Neutrophil (primary cell): ENCODE data around the gene TIMP1.

Source experiments
- H3K27ac ChIP-seq: fragments of 200-600 bp; sonication (generic); 2 replicates; pipeline ENCODE4 v1.5.1; 2016; ENCODE audit warnings: mild to moderate bottlenecking, moderate library complexity
- H3K27me3 ChIP-seq: fragments of 200-600 bp; sonication (generic); 2 replicates; pipeline ENCODE4 v1.6.0; 2016; ENCODE audit warnings: mild to moderate bottlenecking
- H3K36me3 ChIP-seq: fragments of 200-600 bp; sonication (generic); 2 replicates; pipeline ENCODE4 v1.5.1; 2017
- H3K4me1 ChIP-seq, 2 experiments: fragments of 200-600 bp in 1 of 2; sonication (generic) in 1 of 2; 1 replicate in 1 of 2; 2 replicates in 1 of 2; pipeline versions ENCODE4 v1.5.1 to v1.6.1; 2013 to 2016; ENCODE audit warnings: low read depth in 1 of 2, low read length in 1 of 2, mild to moderate bottlenecking in 1 of 2, moderate library complexity in 1 of 2; ENCODE audit not compliant: control insufficient read depth in 1 of 2, insufficient read depth in 1 of 2
- H3K4me3 ChIP-seq, 2 experiments: fragments of 200-600 bp in 1 of 2; sonication (generic) in 1 of 2; 1 replicate in 1 of 2; 2 replicates in 1 of 2; pipeline ENCODE4 v1.5.1; 2013 to 2016; ENCODE audit warnings: low read depth in 1 of 2, low read length in 1 of 2, mild to moderate bottlenecking in 1 of 2, moderate library complexity in 1 of 2
- H3K9me3 ChIP-seq: fragments of 200-600 bp; sonication (generic); 2 replicates; pipeline ENCODE4 v1.5.1; 2016
- TF ChIP-seq, protein P1 (sequence below): fragments of 200-600 bp; sonication (generic); IDR thresholded peaks from 2 replicates; pipeline ENCODE4 v1.5.1; 2016; ENCODE audit warnings: antibody characterized with exemption

TIMP1 gene

DNA sequence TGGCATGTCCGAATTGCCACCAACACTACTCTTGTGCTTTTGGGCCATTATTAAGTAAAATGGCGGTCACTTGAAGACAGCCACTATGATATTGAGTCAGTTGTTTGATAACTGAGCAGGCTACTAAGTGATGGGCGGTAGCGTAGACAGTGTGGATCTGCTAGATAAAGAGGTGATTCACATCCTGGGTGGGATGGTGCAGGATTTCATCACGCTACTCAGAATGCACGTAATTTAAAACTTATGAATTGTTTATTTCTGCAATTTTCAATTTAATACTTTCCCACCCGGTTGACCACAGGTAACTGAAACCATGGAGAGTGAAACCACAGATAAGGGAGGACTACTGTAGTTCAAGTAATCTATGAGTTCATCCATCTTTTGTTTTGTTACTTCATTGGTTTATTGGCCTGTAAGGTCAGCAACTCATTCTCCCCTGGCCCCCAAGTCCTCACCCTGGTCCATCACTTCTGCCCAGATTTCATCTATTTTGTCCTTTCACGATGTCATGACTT is 18.4 kb upstream of the TIMP1 start:
- H3K27ac ChIP-seq, result no peak overlapping the region
- H3K27me3 ChIP-seq, result no peaks in the 10 kb centered on the region
- peaks cover 11 to 14% of the 10 kb centered on the region in 2 experiments for H3K4me1 ChIP-seq
- no peak overlapping the region for H3K4me3 ChIP-seq
- no peaks in the 10 kb centered on the region for H3K9me3 ChIP-seq
- peaks cover 56% of the 10 kb centered on the region for H3K36me3 ChIP-seq
- TF ChIP-seq, protein P1, sequence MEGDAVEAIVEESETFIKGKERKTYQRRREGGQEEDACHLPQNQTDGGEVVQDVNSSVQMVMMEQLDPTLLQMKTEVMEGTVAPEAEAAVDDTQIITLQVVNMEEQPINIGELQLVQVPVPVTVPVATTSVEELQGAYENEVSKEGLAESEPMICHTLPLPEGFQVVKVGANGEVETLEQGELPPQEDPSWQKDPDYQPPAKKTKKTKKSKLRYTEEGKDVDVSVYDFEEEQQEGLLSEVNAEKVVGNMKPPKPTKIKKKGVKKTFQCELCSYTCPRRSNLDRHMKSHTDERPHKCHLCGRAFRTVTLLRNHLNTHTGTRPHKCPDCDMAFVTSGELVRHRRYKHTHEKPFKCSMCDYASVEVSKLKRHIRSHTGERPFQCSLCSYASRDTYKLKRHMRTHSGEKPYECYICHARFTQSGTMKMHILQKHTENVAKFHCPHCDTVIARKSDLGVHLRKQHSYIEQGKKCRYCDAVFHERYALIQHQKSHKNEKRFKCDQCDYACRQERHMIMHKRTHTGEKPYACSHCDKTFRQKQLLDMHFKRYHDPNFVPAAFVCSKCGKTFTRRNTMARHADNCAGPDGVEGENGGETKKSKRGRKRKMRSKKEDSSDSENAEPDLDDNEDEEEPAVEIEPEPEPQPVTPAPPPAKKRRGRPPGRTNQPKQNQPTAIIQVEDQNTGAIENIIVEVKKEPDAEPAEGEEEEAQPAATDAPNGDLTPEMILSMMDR, result no peak

DNA sequence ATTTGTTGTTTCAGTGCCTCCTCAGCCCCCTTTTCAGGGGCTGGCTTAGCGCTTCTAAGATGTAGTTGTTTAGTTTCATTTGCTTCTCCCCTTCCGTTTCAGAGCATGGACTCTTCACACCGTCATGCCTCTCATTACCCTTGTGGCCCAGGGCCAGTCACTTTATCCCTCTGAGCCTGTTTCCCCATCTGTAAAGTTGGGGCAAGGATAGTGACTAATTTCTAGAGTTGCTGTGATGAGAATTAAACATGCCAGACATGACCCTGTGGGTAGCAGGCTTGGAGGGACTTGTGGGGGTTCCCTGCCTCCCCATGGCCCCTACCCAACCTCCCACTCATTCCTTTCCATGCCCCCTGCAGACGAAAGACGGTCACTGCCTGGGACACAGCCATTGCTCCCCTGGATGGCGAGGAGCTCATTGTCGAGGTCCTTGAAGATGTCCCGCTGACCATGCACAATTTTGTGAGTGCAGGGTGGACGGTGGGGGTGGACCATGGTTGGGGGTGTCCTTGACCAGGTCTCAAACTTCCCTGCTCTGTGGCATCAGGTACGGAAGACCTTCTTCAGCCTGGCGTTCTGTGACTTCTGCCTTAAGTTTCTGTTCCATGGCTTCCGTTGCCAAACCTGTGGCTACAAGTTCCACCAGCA is 17.7 kb upstream of the TIMP1 start:
- Histone ChIP-seq H3K4me3 (no peak overlapping the region), H3K27ac (peak overlapping the region; percentile 5), H3K9me3 (no peaks in the 10 kb centered on the region), H3K4me1 (peaks cover 11 to 14% of the 10 kb centered on the region in 2 experiments), H3K36me3 (peaks cover 63% of the 10 kb centered on the region), H3K27me3 (no peaks in the 10 kb centered on the region)
- TF ChIP-seq, protein P1, result no peak

DNA sequence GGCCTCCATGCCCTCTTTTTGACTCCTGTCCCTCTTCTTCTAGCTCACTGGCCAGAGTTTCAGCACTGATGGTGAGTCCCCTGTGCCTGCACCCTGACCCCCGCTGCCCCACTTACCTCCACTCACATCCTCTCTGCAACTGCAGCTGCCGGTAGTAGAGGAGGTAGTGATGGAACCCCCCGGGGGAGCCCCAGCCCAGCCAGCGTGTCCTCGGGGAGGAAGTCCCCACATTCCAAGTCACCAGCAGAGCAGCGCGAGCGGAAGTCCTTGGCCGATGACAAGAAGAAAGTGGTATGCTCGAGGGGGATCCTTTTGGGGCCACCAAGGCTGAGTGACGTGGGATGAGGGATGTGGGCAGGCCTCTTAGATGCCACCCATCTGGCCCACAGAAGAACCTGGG is 15.4 kb upstream of the TIMP1 start:
- TF ChIP-seq, protein P1, result no peak
- no peaks in the 10 kb centered on the region for H3K9me3 ChIP-seq
- H3K4me3 ChIP-seq, result no peak overlapping the region
- H3K27me3 ChIP-seq, result no peaks in the 10 kb centered on the region
- peaks cover 3 to 10% of the 10 kb centered on the region in 2 experiments for H3K4me1 ChIP-seq
- peaks cover 86% of the 10 kb centered on the region for H3K36me3 ChIP-seq
- no peak overlapping the region for H3K27ac ChIP-seq

DNA sequence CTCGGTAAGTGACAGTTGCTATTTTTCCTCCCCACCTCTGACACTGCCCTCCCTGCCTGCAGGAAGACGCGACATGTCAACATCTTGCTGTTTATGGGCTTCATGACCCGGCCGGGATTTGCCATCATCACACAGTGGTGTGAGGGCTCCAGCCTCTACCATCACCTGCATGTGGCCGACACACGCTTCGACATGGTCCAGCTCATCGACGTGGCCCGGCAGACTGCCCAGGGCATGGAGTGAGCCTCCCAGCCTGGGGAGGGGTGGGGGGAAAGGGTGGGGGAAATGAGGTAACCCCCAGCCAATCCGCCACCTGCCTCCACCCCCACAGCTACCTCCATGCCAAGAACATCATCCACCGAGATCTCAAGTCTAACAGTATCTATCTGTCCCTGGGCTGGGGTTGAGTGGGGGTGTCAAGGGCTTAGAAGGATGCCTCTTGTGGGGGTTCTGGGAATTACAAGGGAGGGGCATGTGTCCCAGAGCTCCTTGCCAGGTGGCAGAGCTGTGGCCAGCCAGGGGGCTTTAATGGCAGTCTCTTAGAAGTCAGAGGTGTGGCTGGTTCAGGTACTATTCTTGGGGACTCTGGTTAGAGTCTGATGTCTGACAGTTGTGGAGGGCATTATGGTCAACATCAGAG is 13.5 kb upstream of the TIMP1 start:
- TF ChIP-seq, protein P1, result peak; percentile 44
- Histone ChIP-seq H3K4me3 (no peak overlapping the region), H3K27ac (no peak overlapping the region), H3K36me3 (peaks cover 79% of the 10 kb centered on the region), H3K4me1 (no peaks in the 10 kb centered on the region), H3K9me3 (no peaks in the 10 kb centered on the region), H3K27me3 (peaks cover 12% of the 10 kb centered on the region)

DNA sequence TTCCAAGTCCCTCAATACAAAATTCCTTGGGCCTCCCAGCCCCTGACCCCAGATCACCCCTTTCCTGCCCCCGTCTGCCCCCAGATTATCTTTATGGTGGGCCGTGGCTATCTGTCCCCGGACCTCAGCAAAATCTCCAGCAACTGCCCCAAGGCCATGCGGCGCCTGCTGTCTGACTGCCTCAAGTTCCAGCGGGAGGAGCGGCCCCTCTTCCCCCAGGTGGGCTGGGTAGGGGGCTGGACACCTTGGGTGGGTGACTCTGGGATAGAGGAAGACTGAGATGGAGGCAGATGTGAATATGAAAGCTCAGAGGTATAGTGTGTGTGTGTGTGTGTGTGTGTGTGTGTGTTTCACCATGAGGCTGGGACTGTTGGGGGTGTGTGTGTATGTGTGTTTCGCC is 11.4 kb upstream of the TIMP1 start:
- H3K4me3 ChIP-seq, result no peak overlapping the region
- TF ChIP-seq, protein P1, result no peak
- peaks cover 62% of the 10 kb centered on the region for H3K36me3 ChIP-seq
- no peaks in the 10 kb centered on the region for H3K4me1 ChIP-seq
- H3K27ac ChIP-seq, result no peak overlapping the region
- H3K9me3 ChIP-seq, result no peaks in the 10 kb centered on the region
- H3K27me3 ChIP-seq, result peaks cover 32% of the 10 kb centered on the region
